ENCODE data around the gene CACNA1C. TPM values are rescaled to one million over a fixed set of nuclear protein-coding genes. Genes with fewer than 3 reads are reported as not detected.

Gene CACNA1C
- total RNA-seq, 1 experiment from 2014 or later = not detected

- intact Hi-C loops (cut with micrococcal nuclease; ENCODE audit: unreplicated experiment) = no loop called here
- POLR2A ChIA-PET (ENCODE audit: unreplicated experiment) = no interaction called here
- no peak overlapping the region for H2AFZ ChIP-seq
- H3K9me2 ChIP-seq (ENCODE audit: insufficient read depth) = no peaks in the 10 kb centered on the region
- H3K4me1 ChIP-seq (replicated peaks; ENCODE audit: insufficient read depth) = no peaks in the 10 kb centered on the region
- CTCF ChIA-PET = interaction anchor here (0.6 kb wide), 1 partner anchor 698 kb away, joined by 3 read pairs; no protein-coding TSS in a partner anchor
- H3K79me2 ChIP-seq (ENCODE audit: low read depth) = no peaks in the 10 kb centered on the region
- peaks cover 80% of the 10 kb centered on the region for H3K27me3 ChIP-seq (ENCODE audit: insufficient read depth, low read depth)
- H3K36me3 ChIP-seq (ENCODE audit: low read depth) = no peaks in the 10 kb centered on the region
- no peak for TF ChIP-seq CTCF (conservative IDR thresholded peaks at IDR 0.05)
- no peak for TF ChIP-seq EZH2 (IDR thresholded peaks at IDR 0.05; ENCODE audit: low read depth)
- H4K20me1 ChIP-seq (ENCODE audit: insufficient read depth) = no peaks in the 10 kb centered on the region
- H3K4me3 ChIP-seq = no peak overlapping the region
- no TSS peak for BruUV-seq (replicated peaks)
- no peak overlapping the region for H3K4me2 ChIP-seq
- H3F3A ChIP-seq (ENCODE audit: insufficient read depth, low read depth) = no peaks in the 10 kb centered on the region
- H3K27ac ChIP-seq = no peak overlapping the region
- no peaks in the 10 kb centered on the region for H3K9me3 ChIP-seq (ENCODE audit: insufficient read depth, low read depth)
- DNase-seq = no peak
Measured at GRCh38 chr12:2343681-2344080, 290.9 kb downstream of the CACNA1C start.

GRCh38 chr12:2344476-2344875, 291.7 kb downstream of the CACNA1C start:
- no peak for DNase-seq

GRCh38 chr12:2344885-2345284, 292.1 kb downstream of the CACNA1C start:
- no peaks in the 10 kb centered on the region for H3F3A ChIP-seq (ENCODE audit: insufficient read depth, low read depth)
- no peaks in the 10 kb centered on the region for H3K9me3 ChIP-seq (ENCODE audit: insufficient read depth, low read depth)
- no TSS peak for BruUV-seq (replicated peaks)
- H4K20me1 ChIP-seq (ENCODE audit: insufficient read depth) = no peaks in the 10 kb centered on the region
- H3K36me3 ChIP-seq (ENCODE audit: low read depth) = no peaks in the 10 kb centered on the region
- ChIA-PET CTCF (no interaction called here), POLR2A (ENCODE audit: unreplicated experiment) (no interaction called here)
- peaks cover 92% of the 10 kb centered on the region for H3K27me3 ChIP-seq (ENCODE audit: insufficient read depth, low read depth)
- H3K9me2 ChIP-seq (ENCODE audit: insufficient read depth) = no peaks in the 10 kb centered on the region
- no peak overlapping the region for H3K4me3 ChIP-seq
- no peak for DNase-seq
- H3K4me2 ChIP-seq = no peak overlapping the region
- intact Hi-C loops (cut with micrococcal nuclease; ENCODE audit: unreplicated experiment) = no loop called here
- TF ChIP-seq CTCF (conservative IDR thresholded peaks at IDR 0.05) (no peak), EZH2 (IDR thresholded peaks at IDR 0.05; ENCODE audit: low read depth) (no peak)
- H3K27ac ChIP-seq = no peak overlapping the region
- H3K79me2 ChIP-seq (ENCODE audit: low read depth) = no peaks in the 10 kb centered on the region
- no peaks in the 10 kb centered on the region for H3K4me1 ChIP-seq (replicated peaks; ENCODE audit: insufficient read depth)
- no peak overlapping the region for H2AFZ ChIP-seq

More at GRCh38 chr12:2344476-2344875, 291.7 kb downstream of the CACNA1C start:
- BruUV-seq (replicated peaks) = no TSS peak
- Histone ChIP-seq H3K27ac (no peak overlapping the region), H2AFZ (no peak overlapping the region), H3K4me3 (no peak overlapping the region), H4K20me1 (ENCODE audit: insufficient read depth) (no peaks in the 10 kb centered on the region), H3F3A (ENCODE audit: insufficient read depth, low read depth) (no peaks in the 10 kb centered on the region), H3K79me2 (ENCODE audit: low read depth) (no peaks in the 10 kb centered on the region), H3K9me3 (ENCODE audit: insufficient read depth, low read depth) (no peaks in the 10 kb centered on the region), H3K36me3 (ENCODE audit: low read depth) (no peaks in the 10 kb centered on the region), H3K27me3 (ENCODE audit: insufficient read depth, low read depth) (peaks cover 88% of the 10 kb centered on the region), H3K4me2 (no peak overlapping the region), H3K9me2 (ENCODE audit: insufficient read depth) (no peaks in the 10 kb centered on the region), H3K4me1 (replicated peaks; ENCODE audit: insufficient read depth) (no peaks in the 10 kb centered on the region)
- TF ChIP-seq CTCF (conservative IDR thresholded peaks at IDR 0.05) (no peak), EZH2 (IDR thresholded peaks at IDR 0.05; ENCODE audit: low read depth) (no peak)
- CTCF ChIA-PET = no interaction called here
- intact Hi-C loops (cut with micrococcal nuclease; ENCODE audit: unreplicated experiment) = no loop called here
- POLR2A ChIA-PET (ENCODE audit: unreplicated experiment) = no interaction called here

Data from PC-9 (cell line).